HG03378 (cell line): ENCODE data around the gene RFX4.
"Not testable (repeated sequence)": the region's sequence is repeated elsewhere in the genome, so short reads cannot be mapped to it uniquely, and the experiment has no call there.

ENCODE experiments used
- ATAC-seq: cut with Tn5 transposase; IDR thresholded peaks from one replicate; pipeline ENCODE4 v1.9.1; 2021; ENCODE audit warnings: mild to moderate bottlenecking, moderate library complexity; ENCODE audit not compliant: unreplicated experiment

Gene RFX4

GRCh38 chr12:106685381-106685780 is 102.6 kb downstream of the RFX4 start:
- no peak for ATAC-seq

DNA sequence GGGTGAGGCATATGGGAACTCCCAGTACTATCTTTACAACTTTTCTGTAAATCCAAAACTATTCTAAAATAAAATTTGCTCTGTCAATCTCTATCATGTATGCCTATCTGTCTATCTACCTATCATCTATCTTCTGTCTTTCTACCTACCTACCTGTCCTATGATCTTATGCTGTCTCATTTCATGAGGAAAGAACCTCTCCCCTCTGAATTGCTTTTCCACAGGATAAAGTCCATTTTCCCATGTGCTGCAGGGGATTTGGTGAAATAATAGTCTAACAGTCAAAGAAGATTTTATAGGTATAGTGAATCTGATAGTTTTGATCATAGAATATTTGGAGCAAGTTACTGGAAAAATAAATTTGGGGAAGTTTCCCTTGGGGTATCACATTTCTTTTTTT is 104.9 kb downstream of the RFX4 start:
- no peak for ATAC-seq

DNA sequence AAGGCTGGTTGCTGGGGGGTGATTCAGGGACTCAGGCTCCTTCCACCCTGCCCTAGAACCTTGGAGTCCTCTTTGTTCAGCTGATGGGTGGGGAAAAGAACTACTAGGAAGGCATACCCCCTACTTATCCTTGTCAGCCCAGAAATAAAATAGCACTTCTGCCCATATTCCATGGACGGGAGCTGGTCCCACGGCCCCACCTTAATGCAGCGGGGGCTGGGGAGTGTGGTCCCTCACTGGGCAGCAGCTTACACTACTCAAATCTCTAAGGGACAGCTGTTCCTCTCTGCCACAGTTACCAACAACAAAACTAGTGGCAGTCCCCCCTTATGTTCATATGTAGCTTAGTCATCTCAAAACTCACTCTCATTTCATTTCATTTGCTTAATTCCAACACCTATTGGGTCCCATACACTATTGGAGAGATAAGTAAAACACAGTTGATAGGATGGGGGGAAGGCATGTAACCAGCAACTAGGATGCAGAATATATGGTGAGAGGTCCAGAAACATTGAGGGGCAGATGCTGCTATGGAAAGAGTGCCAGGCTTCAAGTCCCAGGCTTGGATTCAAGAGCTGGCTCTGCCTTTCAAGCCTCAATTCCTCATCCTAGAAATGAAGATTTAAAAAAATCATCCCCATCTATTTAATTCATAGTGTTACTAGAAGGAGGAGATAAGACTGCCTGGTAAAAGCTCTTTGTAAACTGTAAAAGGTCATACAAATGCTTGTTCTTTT is 107.9 kb downstream of the RFX4 start:
- ATAC-seq: no peak

DNA sequence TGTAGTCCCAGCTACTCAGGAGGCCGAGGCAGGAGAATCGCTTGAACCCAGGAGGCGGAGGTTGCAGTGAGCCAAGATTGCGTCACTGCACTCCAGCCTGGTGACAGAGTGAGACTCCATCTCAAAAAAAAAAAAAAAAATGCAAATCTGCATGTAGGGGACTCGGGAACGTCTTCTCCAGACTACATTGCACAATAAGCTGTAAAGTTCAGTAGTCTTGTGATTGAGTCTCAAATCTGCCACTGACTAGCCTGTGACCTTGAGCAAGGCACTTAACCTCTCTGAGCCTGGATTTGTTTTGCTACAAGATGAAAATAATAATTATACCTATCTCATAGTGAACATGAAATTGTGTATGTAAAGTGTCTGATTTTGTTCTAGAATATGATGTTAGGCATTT is 109.2 kb downstream of the RFX4 start:
- ATAC-seq: not testable (repeated sequence)

- ATAC-seq: no peak
Measured at GRCh38 chr12:106692896-106693820, 110.4 kb downstream of the RFX4 start.

- ATAC-seq: no peak
Measured at GRCh38 chr12:106696071-106696470, 113.3 kb downstream of the RFX4 start.

DNA sequence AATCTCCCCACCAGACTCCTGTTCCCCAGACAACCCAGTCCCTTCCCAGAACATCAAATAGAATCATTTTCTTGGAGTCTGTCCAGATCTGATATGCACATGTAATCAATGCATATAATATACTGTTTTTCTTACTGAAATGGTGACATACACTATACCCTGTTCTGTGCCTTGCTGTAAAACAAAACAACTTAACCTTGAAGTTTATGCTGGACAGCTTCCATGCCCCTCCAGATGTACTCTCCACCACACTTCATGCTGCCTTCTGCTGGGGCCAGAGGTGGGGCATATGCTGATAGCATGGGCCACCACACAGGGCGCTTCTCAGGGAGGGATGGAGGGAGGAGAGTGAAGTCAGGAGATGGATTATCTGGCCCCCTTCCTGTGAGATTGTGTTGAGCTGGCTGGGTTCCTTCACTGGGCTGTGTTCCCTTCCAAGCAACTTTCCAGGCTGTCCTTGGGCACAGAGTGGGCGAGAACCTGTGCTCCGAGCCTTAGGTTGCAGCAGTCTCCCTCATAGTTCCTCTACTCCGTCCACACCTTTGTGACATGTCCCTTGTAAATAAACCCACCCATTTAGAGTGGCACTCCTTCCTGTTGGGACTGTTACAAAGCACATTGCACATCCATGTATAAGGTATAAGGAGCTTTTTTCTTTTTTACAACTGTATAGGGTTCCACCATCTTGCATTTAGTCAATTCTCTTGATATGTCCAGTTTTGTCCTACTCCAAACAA is 114.0 kb downstream of the RFX4 start:
- ATAC-seq: no peak

GRCh38 chr12:106704081-106704480 is 121.3 kb downstream of the RFX4 start:
- no peak for ATAC-seq

GRCh38 chr12:106705971-106706370 is 123.2 kb downstream of the RFX4 start:
- ATAC-seq: no peak

- no peak for ATAC-seq
Measured at GRCh38 chr12:106709068-106709511, 126.3 kb downstream of the RFX4 start.

DNA sequence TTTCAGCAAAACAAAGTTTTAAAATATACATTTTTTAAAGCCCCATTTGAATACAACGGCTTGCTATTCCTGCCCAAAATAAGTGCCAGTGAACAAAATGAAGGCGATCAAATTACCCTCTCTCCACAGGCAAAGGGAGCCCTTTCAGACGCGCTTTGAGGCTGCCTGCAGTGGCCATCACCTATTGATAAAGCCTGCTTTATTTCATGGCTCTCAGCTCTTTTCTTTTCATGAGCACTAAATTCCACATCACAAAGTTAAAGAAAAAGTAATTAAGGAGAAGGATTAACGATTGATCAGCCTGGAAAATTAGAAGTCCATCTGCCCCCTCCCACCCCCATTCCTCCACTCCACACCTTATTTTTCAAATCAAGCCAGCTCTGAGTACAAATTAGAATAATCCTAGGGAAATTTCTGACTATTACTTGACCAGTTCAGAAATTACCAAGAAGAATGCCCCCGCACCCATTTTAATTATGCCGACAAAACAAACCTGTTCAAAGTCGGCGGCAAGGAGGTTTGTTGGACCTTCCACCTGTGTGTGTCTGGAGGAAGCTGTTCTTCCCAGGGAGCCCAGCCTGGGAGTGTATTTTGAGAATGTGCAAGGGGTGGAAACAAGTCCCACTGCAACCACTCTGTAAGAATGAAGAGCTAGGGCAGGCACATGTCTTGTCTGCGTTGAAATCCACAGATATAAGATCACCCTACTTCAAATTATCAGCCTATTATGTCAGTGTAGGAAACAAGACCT is 127.5 kb downstream of the RFX4 start:
- ATAC-seq: no peak

DNA sequence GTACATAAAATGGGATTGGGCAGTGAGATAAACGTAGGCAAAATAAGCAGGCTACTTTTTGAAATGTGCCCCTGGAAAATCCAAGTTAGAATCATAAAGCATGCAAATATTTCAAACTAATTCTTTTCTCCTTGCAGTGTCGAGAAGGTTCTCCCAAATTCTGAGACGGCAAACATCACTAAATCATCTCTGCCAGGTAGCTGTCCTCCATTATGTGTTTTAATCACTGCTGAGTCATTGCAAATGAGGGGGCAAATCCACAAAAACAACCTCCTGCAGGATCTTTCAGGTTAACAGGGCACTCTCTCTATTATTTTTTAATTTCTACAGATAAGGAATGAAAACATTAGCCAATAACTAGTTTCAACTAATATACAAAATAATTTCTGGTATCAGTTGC is 128.5 kb downstream of the RFX4 start:
- ATAC-seq: no peak

DNA sequence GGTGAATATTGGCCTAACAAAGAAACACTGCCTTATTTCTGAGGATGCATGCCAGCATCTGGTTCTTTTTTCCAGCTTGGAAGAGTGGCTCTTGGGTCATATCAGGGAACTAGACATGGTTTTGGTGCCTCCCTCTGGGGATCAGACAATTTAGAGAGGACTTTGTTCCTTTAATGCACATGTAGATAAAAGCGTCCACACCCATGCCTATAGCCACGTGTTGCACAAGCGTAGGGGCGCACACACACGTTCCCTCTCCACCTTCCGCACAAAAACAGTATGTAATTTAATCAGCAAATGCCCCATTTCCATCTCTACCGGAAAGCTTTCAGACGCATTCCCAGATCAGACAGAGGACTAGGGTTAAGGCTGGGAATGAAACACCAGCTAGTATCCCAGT is 130.0 kb downstream of the RFX4 start:
- ATAC-seq: no peak

DNA sequence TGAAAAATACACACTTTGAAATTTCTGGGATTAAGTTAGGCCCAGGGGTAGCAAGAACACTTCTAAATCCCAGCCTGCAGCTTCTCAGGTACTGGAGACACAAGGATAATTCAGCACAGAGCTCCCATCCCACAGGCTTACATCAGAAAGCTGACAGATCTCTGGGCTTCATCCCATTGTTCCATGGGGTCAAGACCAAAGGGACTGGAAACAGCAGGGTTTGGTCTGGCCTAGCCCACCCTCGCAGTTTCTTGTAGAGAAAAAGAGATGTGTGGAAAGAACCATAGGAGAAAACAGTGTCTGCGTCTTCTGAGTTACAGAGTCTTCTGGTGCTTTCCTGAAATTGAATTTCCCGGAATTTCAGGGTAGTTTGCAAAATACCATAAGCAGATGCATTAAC is 132.1 kb downstream of the RFX4 start:
- no peak for ATAC-seq

DNA sequence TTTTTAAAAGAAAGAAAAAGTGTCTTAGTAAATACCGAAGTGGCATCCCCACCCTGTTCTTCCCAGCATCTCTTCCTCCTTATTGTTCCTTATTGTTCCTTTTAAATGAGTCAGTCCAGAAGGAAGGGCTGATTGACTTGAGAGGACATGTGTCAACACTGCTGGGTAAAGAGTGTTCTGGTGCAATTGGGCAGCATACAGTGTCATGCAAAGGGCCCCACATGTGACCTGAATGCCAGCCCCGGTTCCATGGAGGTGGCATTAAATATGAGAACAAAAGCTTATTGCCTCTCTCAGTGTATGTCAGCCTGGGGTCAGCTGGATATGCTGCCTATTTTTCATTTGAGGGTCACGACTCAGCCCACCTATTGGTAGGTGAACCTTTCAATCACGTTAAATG is 132.8 kb downstream of the RFX4 start:
- ATAC-seq: no peak

GRCh38 chr12:106717673-106718072 is 134.9 kb downstream of the RFX4 start:
- ATAC-seq: no peak

GRCh38 chr12:106719879-106720278 is 137.1 kb downstream of the RFX4 start:
- ATAC-seq: no peak

DNA sequence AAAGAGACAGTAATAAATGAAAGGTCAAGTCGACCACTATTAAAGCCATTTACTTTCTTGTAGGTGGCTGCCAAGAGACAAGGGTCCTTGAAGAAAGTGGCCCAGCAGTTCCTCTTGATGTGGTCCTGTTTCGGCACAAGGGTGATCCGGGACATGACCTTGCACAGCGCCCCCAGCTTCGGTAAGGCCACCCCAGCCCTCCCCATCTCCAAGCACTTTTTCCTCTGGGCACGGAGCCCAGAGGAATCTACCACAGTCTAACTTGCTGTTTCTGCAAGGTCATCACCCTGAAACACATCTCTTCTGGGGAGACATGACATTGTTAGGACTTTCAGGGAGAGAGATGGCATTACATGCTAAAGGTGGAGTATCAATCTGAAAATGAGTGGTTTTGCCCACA is 137.9 kb downstream of the RFX4 start:
- no peak for ATAC-seq

DNA sequence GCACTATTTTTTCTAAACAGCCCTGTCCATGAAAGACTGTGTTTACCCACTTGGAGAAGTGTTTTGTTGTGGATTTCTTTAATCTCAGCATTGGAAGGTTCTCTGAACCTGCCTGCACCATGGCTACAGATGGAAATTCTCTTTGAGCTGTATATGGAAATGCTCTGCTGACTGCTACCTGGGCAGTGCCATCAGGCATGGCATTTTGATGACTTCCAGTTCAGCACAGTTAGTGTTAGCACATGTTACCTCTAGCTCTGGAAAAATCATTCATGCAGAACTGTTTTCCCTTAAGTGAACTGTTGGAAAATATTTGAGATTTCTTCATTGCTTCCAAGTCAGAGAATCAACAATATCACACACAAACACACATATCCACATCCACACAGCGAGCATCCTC is 139.1 kb downstream of the RFX4 start:
- ATAC-seq: no peak

DNA sequence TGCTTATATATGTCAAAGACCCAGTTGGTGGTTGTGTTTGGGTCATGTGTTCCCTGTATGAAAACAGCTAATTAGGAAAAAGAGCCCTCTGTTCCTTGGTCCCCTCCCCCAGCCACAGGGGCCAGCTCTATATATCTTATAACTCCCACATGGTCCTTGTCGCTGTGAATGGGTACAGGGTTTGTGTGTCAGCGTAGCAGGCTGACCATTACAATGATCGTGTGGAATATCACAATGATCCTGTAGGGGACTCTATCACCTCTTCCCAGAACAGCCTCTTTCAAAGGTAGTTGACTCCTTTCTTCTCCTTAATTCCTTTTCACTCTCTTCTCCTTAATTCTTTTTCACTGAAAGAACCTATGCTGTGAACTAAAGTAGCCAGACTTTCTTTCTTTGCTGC is 140.0 kb downstream of the RFX4 start:
- no peak for ATAC-seq

DNA sequence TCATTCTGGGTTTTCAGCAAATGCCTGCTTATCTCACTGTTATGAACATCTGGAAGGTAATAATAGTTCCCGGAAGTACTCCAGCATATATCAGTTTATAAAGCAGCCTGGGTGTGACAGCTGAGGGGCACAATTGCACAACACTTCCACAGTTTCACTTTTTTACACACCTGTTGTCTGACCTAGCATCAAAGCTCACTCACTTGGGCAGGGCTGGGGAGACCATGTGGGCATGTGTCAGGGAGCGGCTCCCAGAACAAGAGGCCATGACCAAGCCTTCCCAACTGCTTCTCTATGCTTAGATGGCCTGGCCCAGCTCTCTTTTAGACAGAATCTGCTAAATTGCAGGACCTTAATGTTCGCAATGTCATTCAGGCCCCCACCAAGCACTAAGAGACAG is 140.6 kb downstream of the RFX4 start:
- no peak for ATAC-seq
